Stimulated activated CD8-positive, alpha-beta memory T cell treated with anti-CD3 and anti-CD28 coated beads, Interleukin-2, amount 100 ng/mL, for 48 hours (primary cell): Measurements from ENCODE around the gene RNPEPL1.
"Not testable (repeated sequence)": the region's sequence is repeated elsewhere in the genome, so short reads cannot be mapped to it uniquely, and the experiment has no call there.

Source experiments
- DNase-seq, 2 donors: peaks; one replicate each; pipeline ENCODE4 v3.0.0-alpha.2; 2020; ENCODE audit warnings: low read depth in 2 of 2

Gene RNPEPL1

GRCh38 chr2:240539101-240539500, 29.2 kb upstream of the RNPEPL1 start:
- not testable (repeated sequence) for DNase-seq

- no peak for DNase-seq
These were observed 28.4 kb upstream of the RNPEPL1 start for GRCh38 chr2:240539906-240540305.

GRCh38 chr2:240551288-240551687, 17.0 kb upstream of the RNPEPL1 start:
- DNase-seq, result no peak

GRCh38 chr2:240551811-240552210, 16.5 kb upstream of the RNPEPL1 start:
- no peak for DNase-seq

- no peak for DNase-seq
These were observed 14.3 kb upstream of the RNPEPL1 start for GRCh38 chr2:240553956-240554480.

- no peak for DNase-seq
These were observed 13.4 kb upstream of the RNPEPL1 start for GRCh38 chr2:240554767-240555493.

- DNase-seq, result no peak
These were observed 12.6 kb upstream of the RNPEPL1 start for GRCh38 chr2:240555541-240556250.

- peak; percentile 52 to 53 for DNase-seq
These were observed 11.7 kb upstream of the RNPEPL1 start for GRCh38 chr2:240556553-240557100.

GRCh38 chr2:240557101-240557751, 11.1 kb upstream of the RNPEPL1 start:
- DNase-seq, result no peak

GRCh38 chr2:240557808-240558207, 10.5 kb upstream of the RNPEPL1 start, which contains the start of gene ANKMY1:
Gene ANKMY1, minus strand, starts transcription at chr2:240557988. Its CDS starts 653 bp downstream, at chr2:240557335.
- peak; percentile 66 to 69 for DNase-seq

GRCh38 chr2:240558236-240558761, 10.0 kb upstream of the RNPEPL1 start:
- no peak for DNase-seq

GRCh38 chr2:240559286-240559685, 9.0 kb upstream of the RNPEPL1 start:
- no peak for DNase-seq

GRCh38 chr2:240560084-240560479, 8.2 kb upstream of the RNPEPL1 start, which contains the start of gene DUSP28:
Gene DUSP28, plus strand, starts transcription at chr2:240560357. Its CDS starts 328 bp downstream, at chr2:240560685.
- peak; percentile 87 to 91 for DNase-seq

GRCh38 chr2:240560480-240561324, 7.6 kb upstream of the RNPEPL1 start:
- DNase-seq, result peak; percentile 99 to 100

- no peak for DNase-seq
These were observed 6.8 kb upstream of the RNPEPL1 start for GRCh38 chr2:240561325-240561971.

- DNase-seq, result not testable (repeated sequence)
These were observed 5.1 kb upstream of the RNPEPL1 start for GRCh38 chr2:240563231-240563630.

- DNase-seq, result no peak
These were observed 4.2 kb upstream of the RNPEPL1 start for GRCh38 chr2:240563951-240564560.

- no peak for DNase-seq
These were observed 3.5 kb upstream of the RNPEPL1 start for GRCh38 chr2:240564561-240565332.
